IPS-18a (cell line): Measurements from ENCODE around the gene ACAP2.
"Not testable (repeated sequence)": the region's sequence is repeated elsewhere in the genome, so short reads cannot be mapped to it uniquely, and the experiment has no call there.

Experiments
- H3K27ac ChIP-seq: one replicate; pipeline ENCODE4 v1.5.1; 2013; ENCODE audit warnings: low read length
- H3K27me3 ChIP-seq: one replicate; pipeline ENCODE4 v1.6.1; 2013; ENCODE audit warnings: mild to moderate bottlenecking, low read length; ENCODE audit not compliant: control insufficient read depth, insufficient read depth
- H3K36me3 ChIP-seq: one replicate; pipeline ENCODE4 v1.6.1; 2013; ENCODE audit warnings: low read depth, low read length; ENCODE audit not compliant: control insufficient read depth
- H3K4me1 ChIP-seq: one replicate; pipeline ENCODE4 v1.6.1; 2013; ENCODE audit warnings: low read depth, low read length; ENCODE audit not compliant: control insufficient read depth
- H3K4me3 ChIP-seq: one replicate; pipeline ENCODE4 v1.5.1; 2013; ENCODE audit warnings: low read length
- H3K9ac ChIP-seq: one replicate; pipeline ENCODE4 v1.6.1; 2013; ENCODE audit warnings: mild to moderate bottlenecking, low read length, moderate library complexity
- H3K9me3 ChIP-seq: one replicate; pipeline ENCODE4 v1.6.1; 2013; ENCODE audit warnings: low read depth, low read length; ENCODE audit not compliant: control insufficient read depth

ACAP2 gene

DNA sequence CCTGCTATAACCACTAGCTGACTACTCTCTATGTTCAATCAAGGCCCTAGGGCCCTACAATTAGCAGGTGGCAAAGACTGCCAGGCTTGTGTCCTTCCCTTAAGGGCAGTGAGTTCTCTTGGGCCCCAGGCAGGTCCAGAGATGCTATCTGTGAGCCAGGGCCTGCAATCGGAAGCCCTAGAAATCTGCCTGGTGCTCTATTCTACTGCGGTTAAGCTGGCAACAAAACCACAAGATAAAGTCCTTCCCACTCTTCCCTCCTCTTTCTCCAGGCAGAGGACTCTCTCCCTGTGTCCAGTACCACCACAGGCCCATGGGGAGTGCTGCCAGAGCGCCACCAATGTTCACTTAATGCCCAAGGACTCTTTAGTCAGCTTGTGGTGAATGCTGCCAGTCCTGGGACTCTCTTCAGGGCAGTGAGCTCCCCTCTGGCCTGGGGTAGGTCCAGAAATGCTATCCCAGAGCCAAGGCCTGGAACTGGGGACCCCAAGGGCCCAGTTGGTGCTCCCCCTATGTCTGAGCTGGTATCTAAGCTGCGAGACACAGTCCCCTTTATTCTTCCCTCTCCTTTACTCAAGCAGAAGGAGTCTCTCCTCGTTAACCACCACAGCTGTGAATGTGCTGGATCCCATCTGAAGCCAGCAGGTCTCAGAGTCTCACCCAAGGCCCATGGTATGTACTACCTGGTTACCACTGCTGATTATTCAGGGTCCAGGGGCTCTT lies 206.6 kb downstream of the ACAP2 start:
- H3K9me3 ChIP-seq = no peaks in the 10 kb centered on the region
- no peak overlapping the region for H3K9ac ChIP-seq
- no peak overlapping the region for H3K4me3 ChIP-seq
- no peak overlapping the region for H3K27ac ChIP-seq
- H3K27me3 ChIP-seq = no peaks in the 10 kb centered on the region
- H3K4me1 ChIP-seq = no peaks in the 10 kb centered on the region
- H3K36me3 ChIP-seq = no peaks in the 10 kb centered on the region

DNA sequence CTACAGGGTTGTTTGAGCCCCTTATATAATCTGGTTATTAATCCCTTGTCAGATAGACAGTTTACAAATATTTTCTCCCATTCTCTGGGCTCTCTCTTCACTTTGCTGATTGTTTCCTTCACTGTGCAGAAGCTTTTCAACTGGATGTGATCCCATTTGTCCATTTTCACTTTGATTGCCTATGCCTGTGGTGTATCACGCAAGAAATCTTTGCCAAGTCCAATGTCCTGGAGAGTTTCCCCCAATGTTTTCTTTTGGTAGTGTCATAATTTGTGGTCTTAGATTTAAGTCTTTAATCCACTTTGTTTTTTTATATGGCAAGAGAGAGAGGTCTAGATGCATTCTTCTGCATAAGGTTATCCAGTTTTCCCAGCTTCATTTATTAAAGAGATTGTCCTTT lies 212.6 kb downstream of the ACAP2 start:
- Histone ChIP-seq H3K9me3 (no peaks in the 10 kb centered on the region), H3K4me1 (no peaks in the 10 kb centered on the region), H3K36me3 (no peaks in the 10 kb centered on the region), H3K27ac (no peak overlapping the region), H3K9ac (no peak overlapping the region), H3K4me3 (no peak overlapping the region), H3K27me3 (no peaks in the 10 kb centered on the region)

DNA sequence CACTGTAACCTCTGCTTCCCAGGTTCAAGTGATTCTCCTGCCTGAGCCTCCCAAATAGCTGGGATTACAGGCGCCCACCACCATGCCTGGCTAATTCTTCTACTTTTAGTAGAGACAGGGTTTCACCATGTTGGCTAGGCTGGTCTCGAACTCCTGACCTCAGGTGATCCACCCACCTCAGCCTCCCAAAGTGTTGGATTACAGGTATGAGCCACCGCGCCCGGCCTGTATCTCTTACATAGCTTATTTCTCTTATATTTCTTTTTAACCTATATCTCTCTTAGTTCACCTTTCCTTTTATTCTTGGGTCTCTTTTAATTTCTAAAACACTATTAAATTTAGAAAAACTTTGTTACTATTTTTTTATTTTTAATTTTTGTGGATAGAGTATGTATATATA lies 213.9 kb downstream of the ACAP2 start:
- not testable (repeated sequence) for H3K4me1 ChIP-seq, H3K27ac ChIP-seq, H3K9ac ChIP-seq, H3K36me3 ChIP-seq, H3K4me3 ChIP-seq, H3K27me3 ChIP-seq, H3K9me3 ChIP-seq

DNA sequence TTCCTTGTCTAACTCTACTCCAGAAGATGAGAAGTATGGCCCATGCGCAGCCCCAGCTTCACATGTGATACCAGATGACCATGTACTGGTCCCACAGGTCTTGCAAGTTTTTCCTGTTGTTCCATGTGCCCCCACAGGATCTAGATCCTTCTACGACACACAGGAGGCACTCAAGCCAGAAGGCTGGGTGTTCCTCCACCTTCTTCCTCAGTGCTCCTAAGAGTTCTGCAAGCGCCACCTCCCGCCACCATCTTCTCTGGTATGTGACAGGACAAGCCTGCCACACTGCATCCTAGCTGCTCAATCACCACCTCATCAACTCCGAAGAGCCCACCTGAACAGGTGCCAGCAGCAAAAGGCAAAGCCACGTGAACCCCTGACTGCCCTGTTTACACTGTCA lies 214.9 kb downstream of the ACAP2 start:
- Histone ChIP-seq H3K4me1 (peaks cover 7% of the 10 kb centered on the region), H3K9me3 (no peaks in the 10 kb centered on the region), H3K36me3 (no peaks in the 10 kb centered on the region), H3K27me3 (no peaks in the 10 kb centered on the region), H3K4me3 (no peak overlapping the region), H3K27ac (no peak overlapping the region), H3K9ac (no peak overlapping the region)

DNA sequence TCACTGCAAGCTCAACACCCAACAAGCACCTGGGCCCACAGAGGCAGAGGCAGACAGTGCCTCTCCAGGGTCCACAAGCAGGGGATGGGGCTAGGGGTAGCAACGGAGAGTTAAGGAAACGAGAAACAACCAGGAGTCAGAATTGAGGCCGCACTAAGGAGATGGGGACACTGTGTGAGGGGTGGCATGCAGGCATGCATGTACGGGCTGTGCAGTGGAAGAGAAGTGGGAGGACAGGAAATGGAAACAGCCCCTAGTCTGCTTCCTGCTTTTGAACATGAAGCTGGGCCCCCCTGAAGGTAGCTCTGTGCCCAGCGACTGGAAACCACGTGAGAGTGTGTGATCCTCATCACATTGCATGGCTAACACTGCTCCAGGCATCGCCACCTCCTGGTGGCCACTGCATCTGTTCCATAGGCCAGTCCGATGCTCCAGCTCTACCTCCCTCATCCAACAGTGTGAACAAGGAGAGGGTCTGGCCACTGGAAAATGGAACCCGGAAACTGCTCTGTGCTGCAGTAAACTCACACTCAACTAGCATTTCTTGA lies 215.8 kb downstream of the ACAP2 start:
- peaks cover 7% of the 10 kb centered on the region for H3K4me1 ChIP-seq
- H3K4me3 ChIP-seq = no peak overlapping the region
- H3K27me3 ChIP-seq = no peaks in the 10 kb centered on the region
- H3K9me3 ChIP-seq = no peaks in the 10 kb centered on the region
- H3K36me3 ChIP-seq = no peaks in the 10 kb centered on the region
- no peak overlapping the region for H3K27ac ChIP-seq
- H3K9ac ChIP-seq = no peak overlapping the region

DNA sequence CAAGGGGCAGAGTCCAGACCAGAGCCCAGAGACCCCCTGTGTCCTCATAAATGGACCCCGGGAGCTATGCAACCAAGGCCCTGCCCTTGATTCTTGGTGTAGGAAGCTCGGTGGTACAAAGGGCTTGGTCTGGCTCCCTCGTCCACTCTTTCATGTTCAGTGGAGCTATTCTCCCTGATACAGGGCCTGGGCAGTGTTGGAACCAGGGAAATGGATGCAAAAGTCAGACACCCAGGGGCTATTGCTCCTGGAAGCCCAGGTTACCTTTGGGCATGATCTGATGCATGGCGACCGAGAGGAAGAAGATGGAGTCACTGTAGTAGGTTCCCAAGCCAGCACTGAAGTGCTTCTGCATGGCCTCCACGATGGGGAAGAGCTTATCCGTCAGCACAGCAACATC lies 216.4 kb downstream of the ACAP2 start:
- H3K27ac ChIP-seq = no peak overlapping the region
- H3K9ac ChIP-seq = no peak overlapping the region
- no peaks in the 10 kb centered on the region for H3K36me3 ChIP-seq
- no peaks in the 10 kb centered on the region for H3K27me3 ChIP-seq
- H3K4me3 ChIP-seq = no peak overlapping the region
- peaks cover 10% of the 10 kb centered on the region for H3K4me1 ChIP-seq
- H3K9me3 ChIP-seq = no peaks in the 10 kb centered on the region

DNA sequence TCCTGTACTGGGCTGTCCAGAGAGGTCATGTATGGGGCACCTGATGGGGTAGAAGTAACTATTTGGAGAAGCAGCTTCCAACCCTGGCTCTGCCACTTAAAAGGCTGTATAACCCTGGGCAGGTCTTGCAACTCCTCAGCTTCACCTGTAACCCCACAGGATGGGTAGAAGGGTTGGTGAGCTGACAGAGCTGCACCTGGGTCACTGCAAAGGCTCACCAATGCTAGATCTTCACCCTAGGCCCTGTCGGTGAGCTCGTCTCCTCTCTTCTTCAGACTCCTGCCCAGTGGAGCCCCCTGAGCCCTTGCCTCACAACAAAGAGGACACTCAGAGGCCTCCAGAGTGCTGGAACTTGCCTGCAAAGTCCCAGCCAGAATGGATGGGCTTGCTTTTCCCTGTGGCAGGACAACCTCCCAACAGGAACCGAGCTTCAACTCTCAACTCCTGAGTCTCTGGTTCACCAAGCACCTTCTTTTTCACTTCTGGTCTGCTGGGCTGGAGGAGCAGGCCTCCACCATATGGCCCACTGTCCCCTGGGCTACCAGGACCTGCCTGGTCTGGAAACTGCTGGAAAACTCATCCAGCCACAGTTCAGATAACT lies 217.7 kb downstream of the ACAP2 start:
- Histone ChIP-seq H3K27me3 (no peaks in the 10 kb centered on the region), H3K4me1 (peaks cover 12% of the 10 kb centered on the region), H3K9me3 (no peaks in the 10 kb centered on the region), H3K36me3 (no peaks in the 10 kb centered on the region), H3K9ac (no peak overlapping the region), H3K4me3 (no peak overlapping the region), H3K27ac (no peak overlapping the region)
